ENCODE data around the gene PHF21A.
A peak's percentile ranks its signal among the peaks of the same experiment; 100 is the strongest.

PHF21A gene

GRCh38 chr11:45919806-45920530 is 201.3 kb downstream of the PHF21A start:
- Histone ChIP-seq H3K9me3 (ENCODE audit: low read length) (no peaks in the 10 kb centered on the region), H2AFZ (ENCODE audit: low read depth, low read length) (no peak overlapping the region), H3K4me3 (ENCODE audit: low read length) (no peak overlapping the region), H3K27me3 (ENCODE audit: insufficient read depth, low read length) (peaks cover 44% of the 10 kb centered on the region), H3K36me3 (ENCODE audit: insufficient read depth, low read length) (peaks cover 7% of the 10 kb centered on the region), H3K4me1 (ENCODE audit: insufficient read depth, low read length) (peaks cover 19% of the 10 kb centered on the region)

GRCh38 chr11:45918962-45919675 is 202.1 kb downstream of the PHF21A start:
- Histone ChIP-seq H3K36me3 (ENCODE audit: insufficient read depth, low read length) (peaks cover 15% of the 10 kb centered on the region), H3K27me3 (ENCODE audit: insufficient read depth, low read length) (peaks cover 36% of the 10 kb centered on the region), H3K9me3 (ENCODE audit: low read length) (no peaks in the 10 kb centered on the region), H3K4me1 (ENCODE audit: insufficient read depth, low read length) (peaks cover 19% of the 10 kb centered on the region), H3K4me3 (ENCODE audit: low read length) (peak overlapping the region; percentile 99), H2AFZ (ENCODE audit: low read depth, low read length) (no peak overlapping the region)

GRCh38 chr11:45918331-45918941 is 202.8 kb downstream of the PHF21A start:
- peaks cover 19% of the 10 kb centered on the region for H3K4me1 ChIP-seq (ENCODE audit: insufficient read depth, low read length)
- H3K4me3 ChIP-seq (ENCODE audit: low read length), result peak overlapping the region; percentile 99
- peaks cover 32% of the 10 kb centered on the region for H3K27me3 ChIP-seq (ENCODE audit: insufficient read depth, low read length)
- no peaks in the 10 kb centered on the region for H3K9me3 ChIP-seq (ENCODE audit: low read length)
- peaks cover 21% of the 10 kb centered on the region for H3K36me3 ChIP-seq (ENCODE audit: insufficient read depth, low read length)
- H2AFZ ChIP-seq (ENCODE audit: low read depth, low read length), result peak overlapping the region; percentile 80

- Histone ChIP-seq H2AFZ (ENCODE audit: low read depth, low read length) (peak within 1 kb of the TSS; percentile 80), H3K36me3 (ENCODE audit: insufficient read depth, low read length) (peaks cover 22% of the 10 kb centered on the region), H3K9me3 (ENCODE audit: low read length) (no peaks in the 10 kb centered on the region), H3K4me1 (ENCODE audit: insufficient read depth, low read length) (peaks cover 19% of the 10 kb centered on the region), H3K4me3 (ENCODE audit: low read length) (peak within 1 kb of the TSS; percentile 99), H3K27me3 (ENCODE audit: insufficient read depth, low read length) (peaks cover 27% of the 10 kb centered on the region)
Measured at GRCh38 chr11:45917623-45918330, 203.5 kb downstream of the PHF21A start, which contains the start of gene PEX16. TSS of gene PEX16 (minus strand) at chr11:45917877. CDS start at chr11:45917811, 66 bp downstream.

GRCh38 chr11:45917286-45917622 is 204.0 kb downstream of the PHF21A start:
- Histone ChIP-seq H3K4me1 (ENCODE audit: insufficient read depth, low read length) (peaks cover 18% of the 10 kb centered on the region), H3K36me3 (ENCODE audit: insufficient read depth, low read length) (peaks cover 22% of the 10 kb centered on the region), H3K27me3 (ENCODE audit: insufficient read depth, low read length) (peaks cover 22% of the 10 kb centered on the region), H3K9me3 (ENCODE audit: low read length) (no peaks in the 10 kb centered on the region), H2AFZ (ENCODE audit: low read depth, low read length) (peak overlapping the region; percentile 80), H3K4me3 (ENCODE audit: low read length) (peak overlapping the region; percentile 99)

GRCh38 chr11:45915446-45915845 is 205.8 kb downstream of the PHF21A start:
- peaks cover 4% of the 10 kb centered on the region for H3K27me3 ChIP-seq (ENCODE audit: insufficient read depth, low read length)
- H2AFZ ChIP-seq (ENCODE audit: low read depth, low read length), result no peak overlapping the region
- H3K4me1 ChIP-seq (ENCODE audit: insufficient read depth, low read length), result peaks cover 10% of the 10 kb centered on the region
- no peaks in the 10 kb centered on the region for H3K9me3 ChIP-seq (ENCODE audit: low read length)
- H3K4me3 ChIP-seq (ENCODE audit: low read length), result no peak overlapping the region
- peaks cover 29% of the 10 kb centered on the region for H3K36me3 ChIP-seq (ENCODE audit: insufficient read depth, low read length)

- H3K36me3 ChIP-seq (ENCODE audit: insufficient read depth, low read length), result peaks cover 38% of the 10 kb centered on the region
- no peak overlapping the region for H2AFZ ChIP-seq (ENCODE audit: low read depth, low read length)
- H3K9me3 ChIP-seq (ENCODE audit: low read length), result no peaks in the 10 kb centered on the region
- no peaks in the 10 kb centered on the region for H3K27me3 ChIP-seq (ENCODE audit: insufficient read depth, low read length)
- peaks cover 10% of the 10 kb centered on the region for H3K4me1 ChIP-seq (ENCODE audit: insufficient read depth, low read length)
- no peak overlapping the region for H3K4me3 ChIP-seq (ENCODE audit: low read length)
Measured at GRCh38 chr11:45913942-45914635, 207.2 kb downstream of the PHF21A start.

- H3K36me3 ChIP-seq (ENCODE audit: insufficient read depth, low read length), result peaks cover 38% of the 10 kb centered on the region
- no peak overlapping the region for H2AFZ ChIP-seq (ENCODE audit: low read depth, low read length)
- H3K4me3 ChIP-seq (ENCODE audit: low read length), result no peak overlapping the region
- peaks cover 6% of the 10 kb centered on the region for H3K4me1 ChIP-seq (ENCODE audit: insufficient read depth, low read length)
- H3K9me3 ChIP-seq (ENCODE audit: low read length), result no peaks in the 10 kb centered on the region
- no peaks in the 10 kb centered on the region for H3K27me3 ChIP-seq (ENCODE audit: insufficient read depth, low read length)
Measured at GRCh38 chr11:45913514-45913913, 207.7 kb downstream of the PHF21A start.

- Histone ChIP-seq H2AFZ (ENCODE audit: low read depth, low read length) (no peak overlapping the region), H3K36me3 (ENCODE audit: insufficient read depth, low read length) (peaks cover 35% of the 10 kb centered on the region), H3K9me3 (ENCODE audit: low read length) (no peaks in the 10 kb centered on the region), H3K27me3 (ENCODE audit: insufficient read depth, low read length) (no peaks in the 10 kb centered on the region), H3K4me1 (ENCODE audit: insufficient read depth, low read length) (no peaks in the 10 kb centered on the region), H3K4me3 (ENCODE audit: low read length) (no peak overlapping the region)
Measured at GRCh38 chr11:45910623-45911022, 210.6 kb downstream of the PHF21A start.

- H3K27me3 ChIP-seq (ENCODE audit: insufficient read depth, low read length), result no peaks in the 10 kb centered on the region
- no peaks in the 10 kb centered on the region for H3K4me1 ChIP-seq (ENCODE audit: insufficient read depth, low read length)
- H3K4me3 ChIP-seq (ENCODE audit: low read length), result no peak overlapping the region
- H3K36me3 ChIP-seq (ENCODE audit: insufficient read depth, low read length), result peaks cover 34% of the 10 kb centered on the region
- no peaks in the 10 kb centered on the region for H3K9me3 ChIP-seq (ENCODE audit: low read length)
- no peak overlapping the region for H2AFZ ChIP-seq (ENCODE audit: low read depth, low read length)
Measured at GRCh38 chr11:45909594-45910475, 211.4 kb downstream of the PHF21A start.

- no peaks in the 10 kb centered on the region for H3K27me3 ChIP-seq (ENCODE audit: insufficient read depth, low read length)
- no peaks in the 10 kb centered on the region for H3K4me1 ChIP-seq (ENCODE audit: insufficient read depth, low read length)
- no peak overlapping the region for H2AFZ ChIP-seq (ENCODE audit: low read depth, low read length)
- H3K36me3 ChIP-seq (ENCODE audit: insufficient read depth, low read length), result peaks cover 37% of the 10 kb centered on the region
- H3K9me3 ChIP-seq (ENCODE audit: low read length), result no peaks in the 10 kb centered on the region
- no peak overlapping the region for H3K4me3 ChIP-seq (ENCODE audit: low read length)
Measured at GRCh38 chr11:45907911-45908370, 213.3 kb downstream of the PHF21A start.
